HL-60/S4 treated with phorbol 12-myristate 13-acetate at 8.2 ng/mL for 4 days and 3 days (cell line): ENCODE results near the gene FERMT1.
"Not testable (repeated sequence)": the region's sequence is repeated elsewhere in the genome, so short reads cannot be mapped to it uniquely, and the experiment has no call there.

Experiments used
- in situ Hi-C: fragments of 300-500 bp; cut with MboI; formaldehyde crosslinking; loops from 2 replicates; pipeline ENCODE4 v1.15.0; 2022; ENCODE audit warnings: low sequenced_read_pairs

Gene FERMT1

DNA sequence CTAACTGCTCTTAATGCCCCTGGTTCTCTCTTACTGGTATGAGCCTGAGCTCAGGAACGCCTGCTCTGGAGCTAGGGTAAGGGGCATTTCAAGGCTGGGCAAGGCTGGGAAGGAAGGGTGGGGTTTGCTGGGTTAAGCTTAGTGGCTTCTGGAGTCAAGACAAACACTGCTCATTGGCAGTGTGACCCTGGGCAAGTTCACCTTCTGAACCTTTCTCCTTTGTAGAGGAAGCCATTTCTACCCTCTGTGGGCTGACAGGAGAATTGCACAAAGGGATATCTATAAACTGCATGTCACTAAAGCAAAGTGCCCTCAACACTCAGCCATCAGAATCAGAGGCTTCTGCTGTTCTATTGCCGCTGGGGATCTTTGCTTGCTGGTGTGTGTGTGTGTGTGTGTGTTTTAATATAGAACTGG is 48.7 kb downstream of the FERMT1 start:
- in situ Hi-C loops, result no loop called here

DNA sequence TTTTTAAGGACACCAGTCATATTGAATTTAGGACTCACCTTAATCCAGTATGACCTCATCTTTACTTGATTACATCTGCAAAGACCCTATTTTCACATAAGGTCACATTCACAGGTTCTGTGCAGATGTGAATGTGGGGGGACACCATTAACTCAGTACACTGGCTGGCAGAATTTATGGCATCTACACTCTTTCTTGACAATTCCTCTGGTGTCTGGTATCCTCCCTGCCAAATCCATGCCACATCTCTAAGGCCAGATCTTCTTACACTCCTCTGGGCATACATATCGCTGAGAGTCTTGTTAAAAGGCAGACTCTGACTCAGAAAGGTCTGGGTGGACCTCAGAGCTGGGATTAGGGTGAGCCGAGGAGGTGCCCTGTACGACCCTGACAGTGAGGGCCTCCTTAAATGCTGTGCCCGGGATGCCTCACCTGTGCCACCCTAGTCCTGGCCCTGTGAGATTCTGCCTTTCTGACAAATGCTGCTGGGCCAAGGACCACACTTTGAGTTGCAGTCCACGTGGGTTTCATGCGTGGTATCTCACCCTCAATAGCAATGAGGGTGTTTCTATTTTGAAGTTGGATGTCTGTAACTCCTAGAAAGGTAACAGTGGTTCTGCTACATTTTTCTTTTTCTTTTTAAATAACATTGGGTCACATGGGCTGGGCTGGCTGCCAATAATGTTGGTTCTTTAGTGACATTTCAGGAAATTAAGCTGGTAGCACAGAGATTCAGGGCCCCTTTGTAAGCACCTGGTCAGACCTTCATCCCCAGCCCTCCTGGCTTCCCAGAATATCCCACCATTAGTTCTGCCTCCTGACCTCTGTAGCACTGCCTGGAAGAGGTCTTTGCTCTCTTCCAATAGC is 51.8 kb downstream of the FERMT1 start:
- in situ Hi-C loops, result no loop called here

DNA sequence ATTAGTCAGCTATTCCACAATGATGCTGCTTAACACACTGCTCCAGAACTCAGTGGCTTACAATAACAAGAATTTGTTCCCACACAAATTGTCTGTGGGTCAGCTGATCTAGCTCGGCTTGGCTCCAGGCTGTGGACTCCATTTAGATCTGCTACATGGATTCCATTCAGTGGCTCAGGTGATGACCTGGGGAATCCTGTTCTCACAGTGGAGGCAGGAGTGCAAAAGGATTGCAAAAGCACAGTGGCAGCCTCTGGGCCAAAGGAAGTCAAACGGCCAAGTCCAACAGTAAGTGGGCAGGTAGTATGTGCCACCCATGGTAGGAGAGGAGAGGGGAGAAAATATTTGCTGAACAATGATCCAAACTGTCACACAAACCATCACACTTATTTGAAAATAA is 53.2 kb downstream of the FERMT1 start:
- in situ Hi-C loops, result no loop called here

DNA sequence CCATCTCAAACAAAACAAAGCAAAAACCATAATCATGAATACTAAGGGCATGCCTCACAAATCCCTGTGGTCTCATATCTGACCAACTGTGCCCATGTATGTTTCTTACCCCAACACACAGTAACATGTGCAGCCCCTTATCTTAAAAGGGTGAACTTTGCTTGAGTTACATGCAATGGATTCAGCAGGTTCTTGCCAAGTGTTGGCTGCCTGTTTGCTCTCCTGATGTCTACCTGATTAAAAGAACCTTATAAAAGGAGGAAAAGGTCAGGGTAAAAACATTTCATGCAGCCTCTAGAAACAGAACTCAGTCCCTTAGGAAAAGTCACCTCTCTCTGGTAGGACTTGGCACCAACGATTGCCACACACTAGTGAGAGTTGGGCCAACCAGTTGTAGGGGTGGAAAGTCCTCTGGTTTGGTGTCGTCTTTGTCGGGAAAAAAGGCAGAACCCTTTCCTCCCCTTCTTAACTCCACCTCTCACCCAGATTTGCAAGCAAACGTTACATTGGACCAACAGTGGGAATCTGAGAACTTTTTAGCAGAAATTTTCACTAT is 55.0 kb downstream of the FERMT1 start:
- in situ Hi-C loops, result no loop called here

DNA sequence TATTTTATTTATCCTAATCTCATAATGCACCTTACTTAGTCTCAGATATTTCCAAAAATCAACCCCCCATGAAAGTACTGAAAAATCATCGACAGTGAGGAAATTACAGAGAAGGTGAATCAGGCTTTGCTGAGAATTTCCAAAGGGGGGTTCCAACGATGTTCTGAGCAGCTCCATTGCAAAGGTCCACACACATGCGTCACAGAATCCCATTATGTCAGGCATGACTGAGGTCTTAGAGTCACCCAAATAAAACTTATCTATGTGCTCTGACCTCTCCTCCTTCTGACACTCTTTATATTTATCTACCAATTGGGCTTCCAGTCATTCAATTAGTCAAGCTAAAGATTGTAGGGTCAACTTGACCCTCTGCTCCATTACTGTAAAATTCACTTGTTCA is 56.2 kb downstream of the FERMT1 start:
- in situ Hi-C loops, result no loop called here

DNA sequence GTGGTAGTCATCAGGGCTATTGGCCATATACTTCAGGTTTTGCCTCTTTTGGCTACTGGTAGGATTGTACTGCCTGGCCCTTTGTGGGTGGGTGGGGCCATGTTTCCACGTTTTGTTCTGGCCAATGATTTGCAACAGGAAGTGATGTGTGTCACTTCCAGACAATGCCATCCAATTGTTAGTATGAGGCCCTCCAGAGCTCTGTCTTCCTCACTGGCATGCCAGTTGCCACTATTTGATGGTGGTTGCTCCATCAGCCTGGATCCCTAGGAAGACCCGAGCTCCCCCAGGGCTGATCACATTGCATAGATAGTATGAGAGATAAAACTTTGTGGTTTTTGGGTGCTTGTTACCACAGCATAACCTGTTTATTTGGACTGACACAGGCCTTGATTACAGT is 61.3 kb downstream of the FERMT1 start:
- in situ Hi-C loops, result no loop called here

DNA sequence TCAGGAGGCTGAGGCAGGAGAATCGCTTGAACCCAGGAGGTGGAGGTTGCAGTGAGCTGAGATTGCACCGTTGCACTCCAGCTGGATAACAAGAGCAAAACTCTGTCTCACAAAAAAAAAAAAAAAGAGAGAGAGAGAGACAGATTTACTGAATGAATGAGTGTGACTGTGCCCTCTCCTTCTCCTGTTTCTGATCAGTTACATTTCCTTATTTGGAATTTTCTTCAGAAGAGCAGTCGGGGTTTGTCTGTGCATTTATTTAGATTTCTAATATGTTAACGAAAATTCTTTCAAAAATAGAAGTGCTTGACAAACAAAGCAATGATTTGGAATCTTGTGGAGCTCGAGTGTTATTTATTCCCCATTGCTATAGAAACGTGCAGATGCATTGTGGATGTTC is 62.6 kb downstream of the FERMT1 start:
- in situ Hi-C loops, result no loop called here

DNA sequence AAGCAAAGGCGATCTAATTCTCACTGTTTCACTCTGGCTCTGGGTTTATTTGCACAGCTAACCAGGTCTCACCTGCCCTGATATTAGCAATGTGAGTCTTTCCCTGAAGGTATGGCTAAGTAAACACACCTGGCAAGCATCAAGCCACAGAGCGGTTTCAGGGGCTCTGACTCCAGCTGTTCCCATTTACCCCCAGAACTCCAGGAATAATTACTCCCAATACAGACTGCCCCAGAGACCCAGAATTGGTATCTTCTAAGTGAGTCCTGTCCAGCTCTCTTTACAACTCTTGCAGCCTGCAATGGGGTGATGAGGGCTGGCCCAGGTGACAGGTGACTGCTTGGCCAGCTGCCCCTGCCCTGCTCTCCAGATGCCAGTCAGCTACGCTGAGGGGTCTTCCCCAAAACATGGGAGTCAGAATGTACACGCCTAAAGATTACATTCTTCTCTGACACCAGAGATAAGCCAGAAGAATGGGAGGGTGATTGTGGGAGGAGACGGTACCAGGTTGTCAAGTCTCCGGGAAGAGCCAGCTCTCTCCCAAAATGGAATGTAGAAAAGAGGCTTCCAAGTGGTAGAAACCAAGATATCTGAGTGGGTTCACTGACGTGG is 64.0 kb downstream of the FERMT1 start:
- in situ Hi-C loops, result no loop called here

DNA sequence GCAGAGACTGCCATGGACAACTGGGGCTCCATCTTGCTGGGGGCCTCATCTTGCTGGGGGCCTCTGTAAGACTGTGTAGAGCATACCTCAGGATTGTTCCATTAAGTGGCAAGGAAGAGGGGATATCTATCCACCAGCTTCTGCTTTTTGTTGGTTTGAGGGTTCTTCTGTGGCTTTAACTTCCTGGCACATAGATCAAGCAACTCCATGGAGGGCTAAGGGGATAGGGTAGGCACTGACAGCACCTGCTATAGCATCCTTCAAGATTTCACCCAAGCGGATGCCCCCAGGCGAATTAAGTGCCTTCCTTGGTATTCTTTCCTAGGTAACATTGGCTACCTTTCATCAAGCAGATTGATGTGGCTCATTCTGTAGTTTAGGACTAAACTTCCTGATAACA is 65.1 kb downstream of the FERMT1 start:
- in situ Hi-C loops, result no loop called here

DNA sequence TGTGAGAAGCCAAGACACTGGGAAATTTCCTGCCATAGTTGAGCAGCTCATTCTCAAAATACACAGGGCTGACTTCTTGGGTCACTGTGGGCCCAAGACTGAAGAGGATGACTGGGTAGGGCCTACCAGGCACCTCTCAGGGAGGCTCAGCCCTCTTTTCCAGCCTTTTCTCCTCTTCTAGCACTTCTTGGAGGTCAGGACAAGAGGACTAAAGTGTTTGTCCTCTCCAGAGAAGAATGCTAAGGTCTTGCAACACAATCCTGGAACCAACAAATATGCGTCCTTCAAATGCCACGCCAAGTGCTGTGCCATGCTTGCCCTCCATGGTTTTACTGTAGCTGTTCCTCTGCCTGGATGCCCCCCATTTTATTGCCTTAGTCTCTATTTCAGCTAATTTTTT is 65.7 kb downstream of the FERMT1 start:
- in situ Hi-C loops, result no loop called here

DNA sequence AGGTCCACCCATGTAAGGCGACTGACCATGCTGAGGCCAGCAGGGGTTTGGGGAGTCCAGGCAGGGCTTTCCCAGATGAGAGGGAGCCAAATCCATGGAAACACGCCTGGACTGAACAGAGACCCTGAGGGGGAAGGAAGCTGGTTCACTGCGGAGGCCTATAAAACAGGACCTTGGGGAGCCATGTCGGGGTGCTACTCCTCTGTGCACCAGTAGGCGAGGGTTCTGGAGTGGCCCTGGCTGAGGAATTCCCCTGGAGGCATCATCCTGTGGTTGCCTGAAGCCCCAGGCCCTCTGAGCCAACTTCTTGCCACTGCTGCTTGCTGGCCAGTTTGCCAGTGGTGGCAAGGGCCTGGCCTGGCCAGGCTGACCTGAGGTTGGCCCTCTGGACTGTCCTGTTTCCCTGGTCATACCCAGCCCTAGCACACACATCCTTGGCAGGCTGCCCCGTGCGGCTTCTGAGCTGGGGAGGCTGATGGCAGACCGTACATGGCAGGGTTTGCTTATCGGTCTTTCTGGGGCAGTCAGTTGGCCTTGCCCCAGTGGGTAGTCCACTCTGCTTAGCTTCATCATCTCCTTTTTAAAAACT is 66.8 kb downstream of the FERMT1 start:
- in situ Hi-C loops, result no loop called here

DNA sequence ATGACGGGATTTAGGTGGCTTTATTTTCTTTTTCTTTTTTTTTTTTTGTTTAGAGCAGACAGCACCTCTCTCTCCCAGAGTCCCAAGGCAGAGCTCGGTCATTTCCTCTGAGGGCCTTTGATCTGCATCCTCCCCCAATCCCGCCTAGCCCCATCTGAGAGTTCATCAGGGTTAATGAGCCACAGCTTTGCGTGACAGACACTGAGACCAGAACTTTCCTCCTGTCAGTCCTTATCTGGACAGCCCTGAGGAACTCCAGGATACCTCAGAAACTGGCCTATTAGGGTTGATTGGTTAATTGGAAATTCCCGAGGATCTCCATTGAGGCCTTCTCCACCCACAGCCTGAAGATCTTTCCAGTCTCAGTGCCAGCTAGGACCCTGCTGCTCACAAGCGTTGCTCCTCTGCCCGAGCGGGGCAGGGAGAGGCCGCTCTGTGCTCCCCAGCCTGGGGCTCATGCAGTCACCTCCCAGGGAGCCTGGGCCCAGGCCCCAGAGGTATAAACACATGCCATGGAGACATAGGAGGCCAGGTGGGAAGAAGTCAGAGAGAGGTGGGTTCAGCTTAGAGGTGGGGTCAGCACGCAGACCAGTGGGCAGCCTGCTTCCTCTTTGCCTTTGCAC is 67.6 kb downstream of the FERMT1 start:
- in situ Hi-C loops, result no loop called here

DNA sequence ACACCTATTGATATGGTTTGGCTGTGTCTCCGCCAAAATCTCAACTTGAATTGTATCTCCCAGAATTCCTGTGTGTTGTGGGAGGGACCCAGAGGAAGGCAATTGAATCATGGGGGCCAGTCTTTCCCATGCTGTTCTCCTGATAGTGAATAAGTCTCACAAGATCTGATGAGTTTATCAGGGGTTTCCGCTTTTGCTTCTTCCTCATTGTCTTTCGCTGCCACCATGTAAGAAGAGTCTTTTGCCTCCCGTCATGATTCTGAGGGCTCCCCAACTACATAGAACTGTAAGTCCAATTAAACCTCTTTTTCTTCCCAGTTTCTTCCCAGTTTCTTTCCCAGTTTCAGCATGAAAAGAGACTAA is 68.2 kb downstream of the FERMT1 start:
- in situ Hi-C loops, result not testable (repeated sequence)

DNA sequence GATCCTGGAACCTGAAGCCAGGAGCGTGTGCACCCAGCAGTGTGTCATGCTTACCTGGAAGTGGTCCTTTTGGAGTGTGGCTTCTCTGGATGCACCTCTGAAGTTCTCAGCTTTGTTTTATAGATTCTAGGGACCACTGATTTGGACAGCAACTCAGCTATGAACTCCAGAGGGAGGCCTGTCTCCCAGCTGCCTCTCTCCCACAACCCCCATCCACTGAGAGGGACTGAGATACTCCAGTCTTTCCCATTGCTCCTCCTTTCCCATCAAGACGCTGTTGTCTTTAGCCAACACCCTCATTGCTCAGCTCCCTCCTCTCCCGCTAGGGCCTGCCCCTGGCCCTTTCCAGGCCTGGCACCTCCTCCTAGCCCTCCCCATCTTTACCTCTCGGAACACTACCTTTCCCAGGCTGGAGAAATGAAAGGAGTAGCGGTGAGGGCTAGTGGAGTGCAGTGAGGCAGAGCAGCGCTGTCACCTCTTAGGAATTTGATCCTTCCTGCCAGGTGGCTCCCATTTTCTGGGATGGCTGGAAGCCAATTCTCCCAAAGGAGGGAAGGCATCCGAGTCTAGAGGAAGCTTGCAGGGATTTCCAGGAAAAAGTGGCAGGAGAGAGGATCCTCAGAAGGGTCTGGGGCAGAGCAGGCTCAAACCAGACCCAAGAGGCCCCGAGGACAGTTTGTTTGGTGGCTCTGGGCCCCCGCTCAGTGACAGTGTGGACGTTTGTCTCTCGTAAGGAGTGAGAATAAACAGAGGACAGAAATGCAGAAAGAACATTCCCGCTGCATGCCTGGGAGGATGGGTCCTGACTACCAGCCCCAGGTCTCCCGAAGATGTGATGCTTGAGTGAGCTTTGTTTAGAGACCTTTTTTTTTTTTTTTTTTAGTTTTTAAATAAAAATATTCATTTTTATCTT is 68.8 kb downstream of the FERMT1 start, which contains the start of gene LRRN4:
Gene LRRN4 (minus strand): TSS at position 285 of the 913 bp plus-strand sequence. CDS start 1,261 bp downstream, outside the sequence.
- in situ Hi-C loops, result no loop called here

DNA sequence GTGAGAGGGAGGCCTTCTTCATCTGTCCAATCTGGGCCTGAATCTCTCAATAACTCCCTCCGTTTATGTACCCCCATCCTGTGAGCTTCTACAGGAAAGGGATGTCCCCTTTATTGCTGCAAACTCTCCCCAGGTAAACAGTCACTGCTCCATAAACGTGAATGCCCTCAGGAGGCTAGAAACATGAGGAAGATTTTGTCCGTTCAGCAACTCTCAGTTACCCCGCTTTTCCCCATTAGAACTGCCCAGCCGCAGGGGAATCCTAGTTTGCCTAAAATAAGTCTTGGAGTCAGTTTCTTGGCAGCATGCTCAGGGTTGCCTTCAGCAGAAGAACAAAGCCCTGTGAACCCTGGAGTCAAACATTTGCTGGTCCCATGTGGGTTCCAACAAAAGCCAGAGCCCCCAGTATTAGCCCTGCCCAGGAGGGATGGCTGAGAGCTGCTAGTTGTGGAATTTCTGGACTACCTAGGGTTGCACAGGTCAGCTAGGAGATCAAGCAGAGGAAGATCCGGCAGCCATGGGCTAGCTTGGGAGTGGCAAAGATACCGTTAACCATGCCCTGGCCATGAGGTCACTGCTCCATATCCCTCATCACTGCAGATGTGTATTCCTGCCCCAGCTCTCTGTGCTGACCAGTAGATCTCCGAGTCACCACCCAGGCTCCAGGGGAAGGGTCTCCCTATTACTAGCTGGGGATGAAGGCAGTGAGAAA is 69.6 kb downstream of the FERMT1 start:
- in situ Hi-C loops, result no loop called here

DNA sequence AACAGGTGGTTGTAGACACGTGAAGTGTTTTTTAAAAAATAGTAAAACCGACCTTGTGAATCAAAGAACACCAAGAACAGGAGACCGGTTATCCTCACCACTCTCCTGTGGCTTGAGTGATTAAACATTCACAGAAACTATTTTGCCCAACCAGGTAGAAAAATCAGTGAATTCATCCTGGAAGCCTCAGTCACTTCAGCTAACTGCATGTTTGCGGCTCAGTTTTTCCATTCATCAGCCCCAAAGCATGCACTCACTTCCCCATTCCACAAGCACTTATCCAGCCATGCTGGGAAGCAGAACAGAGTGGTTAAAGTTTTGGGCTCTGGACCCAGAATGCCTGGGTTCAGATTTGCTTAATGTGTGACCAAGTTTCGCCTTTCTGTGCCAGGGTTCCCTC is 71.3 kb downstream of the FERMT1 start:
- in situ Hi-C loops, result no loop called here

DNA sequence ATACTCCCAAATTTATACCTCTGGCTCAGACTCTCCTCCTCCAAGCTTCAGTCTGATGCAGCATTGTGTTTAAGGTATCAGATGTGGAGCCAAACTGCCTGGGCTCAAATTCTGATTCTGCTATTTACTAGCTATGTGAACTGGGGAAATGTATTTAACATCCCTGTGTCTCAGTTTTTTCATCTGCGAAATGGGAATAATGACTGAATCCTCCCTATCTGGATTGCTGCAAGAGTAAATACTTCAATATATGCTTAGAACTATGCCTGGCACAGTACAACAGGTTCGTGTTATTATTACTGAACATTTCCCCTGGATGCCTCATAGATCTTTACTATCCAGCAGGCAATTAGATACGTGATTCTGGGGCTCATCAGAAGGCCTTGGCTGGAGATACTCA is 74.4 kb downstream of the FERMT1 start:
- in situ Hi-C loops, result no loop called here

DNA sequence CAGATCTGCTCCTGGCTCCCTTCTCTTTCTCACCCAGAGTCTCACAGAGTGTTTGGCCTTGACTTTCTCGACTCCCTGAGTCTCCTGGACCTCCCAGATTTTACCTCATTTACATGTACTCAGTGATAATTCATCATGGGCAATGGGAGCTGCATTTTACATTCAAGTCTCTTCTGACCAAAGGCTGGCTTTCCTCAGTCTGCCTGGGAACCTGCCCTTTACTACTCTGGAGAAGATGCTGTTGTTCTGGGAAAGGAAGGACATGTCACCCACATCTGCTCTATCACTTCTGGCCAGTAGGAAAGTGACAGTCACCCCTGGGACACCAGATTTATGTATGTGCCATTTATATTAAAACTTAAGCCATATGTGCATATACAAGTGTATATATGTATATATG is 76.4 kb downstream of the FERMT1 start:
- in situ Hi-C loops, result no loop called here

DNA sequence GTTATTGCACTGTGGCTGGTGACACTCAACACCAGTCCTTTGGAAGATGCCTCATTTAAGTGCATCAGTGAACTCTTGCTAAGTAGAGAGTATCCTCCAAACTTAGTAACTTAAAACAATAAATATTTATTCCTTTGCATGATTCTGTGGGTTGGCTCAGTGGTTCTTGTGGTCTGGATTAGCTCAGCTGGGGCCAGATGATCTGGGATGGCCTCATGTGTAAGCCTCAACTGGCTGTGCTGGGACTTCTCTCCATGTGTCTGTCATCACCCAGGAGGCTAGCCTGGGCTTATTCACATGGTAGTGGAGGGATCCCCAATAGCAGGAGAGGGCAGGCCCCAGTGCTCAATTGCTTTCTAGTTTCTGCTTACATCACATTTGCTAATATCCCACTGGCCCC is 77.3 kb downstream of the FERMT1 start:
- in situ Hi-C loops, result no loop called here

DNA sequence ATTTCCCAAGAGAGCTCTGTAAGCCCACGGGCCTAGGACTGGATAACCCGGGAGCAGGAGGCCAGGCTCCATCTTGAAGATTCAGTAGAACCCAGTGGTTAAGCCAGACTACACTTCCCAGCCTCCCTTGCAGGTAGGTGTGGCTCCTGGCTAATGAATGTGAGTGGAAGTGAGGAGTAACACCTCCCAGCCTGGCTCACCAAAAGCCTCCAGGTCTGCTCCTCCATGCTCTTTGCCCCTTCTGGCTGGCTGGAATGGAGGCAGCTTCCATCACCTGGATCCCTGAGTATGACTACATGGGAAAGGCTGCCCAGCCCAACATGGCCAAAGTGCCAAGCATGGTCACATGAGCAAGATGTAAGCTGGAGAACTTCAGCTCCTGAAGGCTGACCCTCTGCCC is 78.7 kb downstream of the FERMT1 start:
- in situ Hi-C loops, result no loop called here
